HG03045 (cell line): ENCODE data around the gene PRPF40A.

Source experiments
- ATAC-seq: cut with Tn5 transposase; IDR thresholded peaks from one replicate; pipeline ENCODE4 v1.9.1; 2021; ENCODE audit warnings: mild to moderate bottlenecking, moderate library complexity; ENCODE audit not compliant: unreplicated experiment

PRPF40A gene

GRCh38 chr2:152655880-152656279, 61.4 kb downstream of the PRPF40A start:
- no peak for ATAC-seq

- no peak for ATAC-seq
Observed at GRCh38 chr2:152651834-152652233, 65.4 kb downstream of the PRPF40A start.

DNA sequence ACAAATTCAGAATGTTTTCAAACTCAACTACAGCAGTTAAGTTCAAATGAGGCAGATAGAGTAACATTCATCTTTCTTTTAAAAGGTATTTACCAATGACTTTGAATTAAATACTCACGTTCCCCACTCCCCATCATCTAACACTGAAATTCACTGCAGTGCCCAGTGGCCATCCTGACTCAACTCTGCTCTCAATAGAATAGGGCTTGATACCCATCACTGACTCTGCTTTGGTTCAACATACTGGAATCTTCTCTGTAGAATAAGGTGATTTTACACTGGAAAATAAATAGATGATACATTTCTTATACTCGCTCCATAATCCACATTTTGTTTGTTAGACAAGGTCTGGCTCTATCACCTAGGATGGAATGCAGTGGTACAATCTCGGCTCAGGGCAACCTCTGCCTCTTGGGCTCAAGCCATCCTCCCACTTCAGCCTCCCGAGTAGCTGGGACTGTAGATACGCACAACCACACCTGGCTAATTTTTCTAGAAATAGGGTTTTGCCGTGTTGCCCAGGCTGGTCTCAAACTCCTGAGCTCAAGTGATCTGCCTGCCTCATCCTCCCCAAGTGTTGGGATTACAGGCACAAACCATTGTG, 66.4 kb downstream of the PRPF40A start:
- no peak for ATAC-seq

- ATAC-seq = no peak
Observed at GRCh38 chr2:152649997-152650396, 67.3 kb downstream of the PRPF40A start.

GRCh38 chr2:152648336-152648735, 68.9 kb downstream of the PRPF40A start:
- no peak for ATAC-seq

DNA sequence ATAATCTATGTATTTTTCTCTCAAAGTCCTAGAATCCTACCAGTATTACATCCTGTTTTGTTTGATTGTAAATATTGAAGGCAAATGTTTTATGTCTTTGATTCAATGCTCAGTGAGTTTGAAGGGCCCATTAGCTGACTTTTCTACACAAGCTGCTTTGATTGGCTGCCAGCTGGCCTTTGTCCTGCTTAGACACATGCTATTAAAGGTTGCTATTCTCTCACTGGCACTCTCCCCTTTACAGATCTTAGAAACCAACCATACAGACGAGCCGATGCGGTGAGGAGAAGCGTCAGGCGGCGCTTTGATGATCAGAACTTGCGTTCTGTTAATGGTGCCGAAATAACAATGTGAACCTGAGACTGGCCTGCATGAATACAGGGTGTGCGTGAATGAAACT, 69.7 kb downstream of the PRPF40A start:
- no peak for ATAC-seq

- no peak for ATAC-seq
Observed at GRCh38 chr2:152646775-152647174, 70.5 kb downstream of the PRPF40A start.

- no peak for ATAC-seq
Observed at GRCh38 chr2:152646264-152646663, 71.0 kb downstream of the PRPF40A start.

- no peak for ATAC-seq
Observed at GRCh38 chr2:152644189-152644873, 72.9 kb downstream of the PRPF40A start.

- ATAC-seq = no peak
Observed at GRCh38 chr2:152638590-152638989, 78.7 kb downstream of the PRPF40A start.

DNA sequence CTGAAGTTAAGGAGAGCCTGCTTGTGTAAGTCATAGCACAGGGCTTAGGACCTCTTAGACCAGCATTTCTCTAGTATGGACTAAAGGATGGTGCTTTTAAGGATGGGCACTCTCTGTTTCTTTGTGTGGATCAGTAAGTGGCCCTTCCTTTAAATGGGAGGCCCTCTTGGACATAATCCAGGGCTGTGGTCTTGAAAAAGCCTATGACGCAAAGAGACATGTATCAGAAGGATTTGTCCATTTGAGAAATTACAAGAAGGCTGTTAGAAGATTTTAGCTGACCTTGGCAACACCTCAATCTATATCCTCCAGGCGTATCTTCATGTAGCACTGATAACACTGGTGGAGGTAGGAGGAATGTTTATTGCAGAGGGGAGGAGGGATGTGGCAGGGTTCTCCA, 79.2 kb downstream of the PRPF40A start:
- ATAC-seq = no peak

DNA sequence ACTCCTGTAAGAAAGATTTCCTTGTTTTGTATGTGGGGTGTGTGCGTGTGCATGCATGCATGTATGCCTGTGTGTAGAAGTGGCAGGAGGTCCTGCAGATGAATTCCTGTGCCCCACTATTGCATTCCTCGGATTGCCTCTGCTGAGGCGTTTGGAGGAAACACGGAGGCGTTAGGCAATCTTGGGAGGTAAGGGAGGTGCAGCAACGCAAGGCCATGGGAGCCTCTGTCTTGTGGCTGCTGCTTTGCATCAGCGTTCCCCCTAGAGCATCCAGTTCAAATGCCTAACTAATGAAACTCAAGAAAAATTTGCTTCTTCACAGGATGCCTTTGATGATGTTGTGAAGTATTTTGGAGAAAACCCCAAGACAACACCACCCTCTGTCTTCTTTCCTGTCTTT, 80.0 kb downstream of the PRPF40A start:
- no peak for ATAC-seq

- peak; percentile 65 for ATAC-seq
Observed at GRCh38 chr2:152635635-152636298, 81.5 kb downstream of the PRPF40A start.

DNA sequence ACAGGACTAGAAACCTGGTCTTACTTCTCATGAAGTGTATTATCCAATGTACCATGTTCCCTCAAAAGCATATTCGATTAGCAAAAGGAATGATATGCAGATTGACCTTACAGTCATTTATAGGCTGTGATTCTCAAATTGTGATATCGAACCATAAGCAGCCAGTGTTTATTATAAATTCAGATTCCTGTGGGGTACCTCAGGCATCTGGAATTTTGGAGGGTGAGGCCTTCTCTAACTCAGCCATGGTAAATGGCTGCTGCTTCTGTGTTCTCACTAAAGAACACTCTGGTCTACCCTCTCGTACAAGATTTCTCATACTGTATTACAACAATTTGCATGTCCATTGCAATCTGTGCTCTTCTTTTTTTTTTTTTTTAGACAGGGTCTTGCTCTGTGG, 84.5 kb downstream of the PRPF40A start:
- no peak for ATAC-seq

GRCh38 chr2:152630466-152630865, 86.8 kb downstream of the PRPF40A start:
- ATAC-seq = no peak

- ATAC-seq = no peak
Observed at GRCh38 chr2:152629202-152629601, 88.1 kb downstream of the PRPF40A start.

DNA sequence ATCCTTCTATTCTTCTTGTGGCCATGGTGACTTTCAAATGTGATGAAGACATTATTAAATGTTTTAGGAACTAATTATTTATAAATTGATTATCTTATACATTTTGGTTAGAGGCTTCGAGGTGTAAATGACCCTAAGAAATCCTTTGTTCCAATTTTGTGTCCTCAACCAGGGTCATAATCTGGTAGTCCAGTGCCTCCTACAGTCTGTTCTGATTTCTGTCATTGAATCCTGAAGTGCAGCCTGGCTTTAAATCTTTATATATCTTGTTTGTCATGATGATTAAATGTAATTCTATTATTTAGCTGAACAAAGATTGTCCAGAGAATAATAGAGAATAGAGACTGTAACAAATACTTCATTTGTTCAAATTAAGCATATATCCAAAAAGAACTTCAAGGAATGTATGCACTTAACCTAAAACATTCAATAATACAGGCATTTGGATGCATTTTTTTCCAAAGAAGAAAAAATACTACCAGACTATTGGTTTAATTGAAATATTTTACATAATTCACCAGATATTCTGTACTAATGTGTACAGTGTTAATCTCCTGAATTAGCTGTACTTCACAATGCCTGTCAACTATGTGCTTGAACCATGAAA, 89.8 kb downstream of the PRPF40A start:
- peak; percentile 60 for ATAC-seq

GRCh38 chr2:152626911-152627339, 90.3 kb downstream of the PRPF40A start:
- no peak for ATAC-seq

DNA sequence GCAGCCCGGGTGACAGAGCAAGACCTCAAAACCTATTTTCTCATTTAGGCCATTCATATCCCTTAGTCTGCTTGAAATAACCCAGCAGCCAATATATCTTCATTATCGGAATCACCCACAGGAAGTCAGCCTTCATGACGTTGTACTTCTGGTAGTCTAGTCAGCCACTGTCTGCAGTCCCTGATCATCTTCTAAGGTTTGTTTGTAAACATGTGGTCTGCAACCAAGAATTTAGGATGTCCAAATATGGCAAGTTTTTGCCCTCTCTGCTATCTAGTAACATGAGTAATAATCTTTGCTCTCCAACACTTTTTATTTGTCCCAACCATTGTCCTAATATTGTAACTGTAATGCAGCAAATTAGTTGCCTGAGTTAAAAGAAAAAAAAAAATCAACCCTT, 92.5 kb downstream of the PRPF40A start:
- no peak for ATAC-seq

GRCh38 chr2:152623775-152624174, 93.5 kb downstream of the PRPF40A start:
- ATAC-seq = no peak

DNA sequence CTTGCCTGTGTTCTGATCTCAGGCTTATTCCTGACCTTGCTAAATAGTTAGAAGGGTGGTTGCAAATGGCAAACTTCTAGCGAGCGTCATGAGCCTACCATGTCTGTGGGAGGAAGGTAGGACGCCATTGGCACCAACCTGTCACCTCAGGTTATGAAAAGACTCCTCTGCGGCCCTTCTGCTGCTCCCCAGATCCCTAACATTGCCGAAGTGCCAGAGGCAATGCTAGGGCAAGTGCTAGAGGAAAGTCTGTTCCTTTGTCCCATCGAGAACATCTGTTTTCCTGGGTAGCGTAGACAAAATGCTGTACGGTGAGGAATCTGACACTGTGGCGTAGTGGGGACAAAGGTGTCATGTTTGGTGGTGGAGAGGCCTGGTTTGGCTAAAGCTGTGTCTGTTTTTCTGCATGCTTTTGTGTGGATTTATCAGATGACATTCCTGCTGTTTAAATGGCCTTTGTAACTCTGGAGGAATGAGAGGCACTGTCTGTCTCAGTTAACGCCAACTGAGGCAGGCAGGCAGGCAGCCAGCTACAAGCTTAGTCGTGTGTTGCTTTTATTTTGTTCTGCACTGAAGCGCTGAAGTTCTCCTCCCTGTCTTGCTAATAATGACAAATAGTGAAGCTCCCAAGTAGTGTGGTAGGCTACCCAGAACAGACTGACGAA, 94.1 kb downstream of the PRPF40A start:
- no peak for ATAC-seq
